Pancreas (tissue), 10 donors: ENCODE results near the gene STKLD1. TPM values are rescaled to one million over a fixed set of nuclear protein-coding genes. Genes with fewer than 3 reads are reported as not detected.

Experiments
- ATAC-seq, 4 donors: fragments of 200-7000 bp; cut with Tn5 transposase; one replicate each; pipeline versions ENCODE4 v1.8.0 to v1.9.1; 2020; ENCODE audit warnings: mild to moderate bottlenecking in 4 of 4, moderate library complexity in 4 of 4
- DNase-seq, 6 donors: peaks; one replicate each; pipeline ENCODE4 v3.0.0-alpha.2; 2020
- FAIRE-seq: peaks from 2 replicates; lab custom pipeline; 2012; peaks lifted over from hg19 to GRCh38; lab: Jason Lieb, UNC
- H3K27ac ChIP-seq, 4 donors: fragments of 200-600 bp; sonication (generic); 1 replicate in 3 of 4; 2 replicates in 1 of 4; pipeline versions ENCODE4 v1.5.0 to v1.8.0; 2020
- H3K27me3 ChIP-seq, 4 donors: fragments of 200-600 bp; one replicate each; pipeline ENCODE4 v1.8.0; 2021
- H3K36me3 ChIP-seq, 3 donors: fragments of 200-600 bp; sonication (generic) in 1 of 3; one replicate each; pipeline versions ENCODE4 v1.5.0 to v1.8.0; 2020 to 2021
- H3K4me1 ChIP-seq, 3 donors: fragments of 200-600 bp; one replicate each; pipeline ENCODE4 v1.8.0; 2021
- H3K4me3 ChIP-seq, 4 donors: fragments of 200-600 bp; sonication (generic) in 2 of 4; one replicate each; pipeline versions ENCODE4 v1.5.0 to v1.8.0; 2020 to 2021
- H3K9me3 ChIP-seq, 4 donors: fragments of 200-600 bp; one replicate each; pipeline ENCODE4 v1.8.0; 2021
- CTCF ChIP-seq, 4 donors: fragments of 200-600 bp; sonication (generic) in 3 of 4; IDR thresholded peaks; one replicate each; pipeline versions ENCODE4 v1.5.0 to v1.8.0; 2021; ENCODE audit warnings: antibody characterized with exemption in 4 of 4
- WGBS, 2 donors: extraction: QIAGEN DNeasy Blood & Tissue Kit; methylation state at CpG; one replicate each; pipeline ENCODE4 v1.1.7; 2013; 5-methylcytosine and 5-hydroxymethylcytosine counted together
- intact Hi-C, 3 donors: fragments of 100-400 bp; cut with DNase I; formaldehyde crosslinking; loops; one replicate each; pipeline versions ENCODE4 v1.11.1 to v1.14.2; 2022
- polyA plus RNA-seq, 2 donors: library from polyadenylated mRNA; stranded (reverse); fragments of 200-250 nt; gene quantifications; one replicate each; pipeline ENCODE4 v1.2.3, GENCODE V29; 2013
- total RNA-seq, 6 donors: library from RNA; stranded (reverse); fragmentation: NEBNext Ultra II Directional in 4 of 6; extraction: Animal tissue kit (Norgen Biotek cat#: 25700) in 4 of 6; gene quantifications; one replicate each; pipeline versions ENCODE4 v1.2.1 to v1.2.4, GENCODE V29; 2021 to 2023
- donor health status: healthy with polysubstance abuse.
- donor health status: DM: no; HTN: no; CAD: no; lungs with moderate emphysema.
- donor health status: DM: no; HTN: no; CAD: no.
- donor health status: control.
- donor health status: control.
- donor health status: Bipolar disorder and iron deficiency.
- donor health status: DM: yes; HTN: yes; CAD: no.
- donor health status: DM: no; HTN: no; CAD: no.
- donor health status: DM: no; HTN: no; CAD: no.
- donor health status: DM: yes; HTN: yes; CAD: no.

The STKLD1 gene
- total and polyA plus RNA-seq, 8 donors = 0.31 to 3.1 (median 0.76) TPM

DNA sequence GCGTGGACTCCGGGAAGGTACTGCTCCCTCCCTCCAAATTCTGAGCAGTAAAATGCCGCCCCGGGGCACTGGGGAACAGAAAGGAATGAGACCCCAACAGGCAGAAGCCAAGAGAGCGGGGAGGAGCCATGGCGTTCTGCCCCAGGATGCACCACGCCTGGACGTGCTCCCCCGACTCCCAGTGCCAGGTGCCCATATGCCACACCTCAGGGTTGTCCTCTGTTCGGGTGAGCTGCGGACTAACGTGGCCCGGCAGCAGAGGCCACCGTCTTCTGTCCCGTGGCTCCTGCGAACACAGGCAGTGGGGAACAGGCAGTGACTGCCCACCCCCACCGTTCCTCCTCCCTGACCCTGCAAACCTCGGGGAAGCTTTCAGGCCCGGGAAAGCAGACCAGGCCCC, 44.9 kb upstream of the STKLD1 start:
- no peak overlapping the region for H3K27ac ChIP-seq
- ATAC-seq = no peak
- peak in 1 of 6 donors; percentile 39 for DNase-seq

GRCh38 chr9:133331641-133332380, 44.4 kb upstream of the STKLD1 start:
- no peaks in the 10 kb centered on the region for H3K9me3 ChIP-seq
- intact Hi-C loops = loop anchor here in 2 of 3 donors (5.0 to 10.0 kb wide), 2 partner anchors 145 to 147 kb away; no protein-coding TSS in a partner anchor
- no peak for ATAC-seq
- H3K27ac ChIP-seq = no peak overlapping the region
- FAIRE-seq = no peak
- WGBS, 2 donors = 96 to 97% methylated on average over 57 of the region's 57 CpGs
- peak in 1 of 6 donors; percentile 53 for DNase-seq
- H3K27me3 ChIP-seq = no peaks in the 10 kb centered on the region
- no peak overlapping the region for H3K4me3 ChIP-seq
- peaks cover 0 to 33% (median 12%) of the 10 kb centered on the region in 3 donors for H3K36me3 ChIP-seq
- TF ChIP-seq CTCF (IDR thresholded peaks at IDR 0.05) = no peak
- peaks cover 7 to 8% (median 8%) of the 10 kb centered on the region in 3 donors for H3K4me1 ChIP-seq

More for the DNA sequence above, 44.9 kb upstream of the STKLD1 start:
- no peaks in the 10 kb centered on the region for H3K9me3 ChIP-seq
- no peak for TF ChIP-seq CTCF (IDR thresholded peaks at IDR 0.05)
- no peak for FAIRE-seq
- intact Hi-C loops = loop anchor here in 2 of 3 donors (5.0 to 10.0 kb wide), 2 partner anchors 144 to 146 kb away; no protein-coding TSS in a partner anchor
- no peak overlapping the region for H3K4me3 ChIP-seq
- no peaks in the 10 kb centered on the region for H3K27me3 ChIP-seq
- 86 to 89% methylated on average over 19 of the region's 19 CpGs for WGBS, 2 donors
- H3K4me1 ChIP-seq = peaks cover 7 to 8% (median 8%) of the 10 kb centered on the region in 3 donors
- peaks cover 0 to 33% (median 12%) of the 10 kb centered on the region in 3 donors for H3K36me3 ChIP-seq

- intact Hi-C loops = loop anchor here in 2 of 3 donors (5.0 to 10.0 kb wide), 2 partner anchors 145 to 148 kb away; no protein-coding TSS in a partner anchor
- no peak overlapping the region for H3K4me3 ChIP-seq
- H3K36me3 ChIP-seq = peaks cover 0 to 33% (median 12%) of the 10 kb centered on the region in 3 donors
- peak in 1 of 6 donors; percentile 54 for DNase-seq
- ATAC-seq = no peak
- no peak for TF ChIP-seq CTCF (IDR thresholded peaks at IDR 0.05)
- no peaks in the 10 kb centered on the region for H3K27me3 ChIP-seq
- H3K9me3 ChIP-seq = no peaks in the 10 kb centered on the region
- no peak overlapping the region for H3K27ac ChIP-seq
- WGBS, 2 donors = 93 to 96% methylated on average over 20 of the region's 20 CpGs
- H3K4me1 ChIP-seq = peaks cover 7 to 8% (median 8%) of the 10 kb centered on the region in 3 donors
- no peak for FAIRE-seq
Measured at GRCh38 chr9:133332381-133332730, 43.8 kb upstream of the STKLD1 start.

DNA sequence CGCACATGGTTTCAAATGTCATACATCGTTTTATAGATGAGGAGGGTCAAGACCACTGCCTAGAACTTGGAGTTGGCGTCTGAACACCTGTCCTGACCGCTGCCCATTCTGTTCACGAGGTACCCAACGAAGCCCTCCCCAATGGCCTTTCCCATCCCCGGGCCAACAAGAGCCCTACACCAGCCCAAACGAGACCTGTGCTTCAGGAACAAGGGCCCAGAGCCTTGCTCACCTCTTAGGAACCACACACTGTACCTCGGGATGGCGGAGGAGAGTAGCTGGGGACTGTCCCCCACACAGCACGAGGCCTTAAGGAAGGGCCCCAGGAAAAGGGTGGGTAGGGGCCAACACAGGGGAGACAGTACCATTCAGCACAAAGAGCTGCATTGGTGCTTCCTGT, 43.2 kb upstream of the STKLD1 start:
- intact Hi-C loops = loop anchor here in 2 of 3 donors (5.0 to 10.0 kb wide), 2 partner anchors 146 to 148 kb away; no protein-coding TSS in a partner anchor
- H3K27ac ChIP-seq = no peak overlapping the region
- no peak for TF ChIP-seq CTCF (IDR thresholded peaks at IDR 0.05)
- H3K4me1 ChIP-seq = peaks cover 7 to 8% (median 8%) of the 10 kb centered on the region in 3 donors
- H3K36me3 ChIP-seq = peaks cover 0 to 33% (median 12%) of the 10 kb centered on the region in 3 donors
- 90 to 92% methylated on average over 11 of the region's 11 CpGs for WGBS, 2 donors
- no peak for ATAC-seq
- H3K9me3 ChIP-seq = no peaks in the 10 kb centered on the region
- no peak for FAIRE-seq
- peak in 1 of 6 donors; percentile 26 for DNase-seq
- H3K4me3 ChIP-seq = no peak overlapping the region
- H3K27me3 ChIP-seq = no peaks in the 10 kb centered on the region
